Duodenal mucosa (tissue), 2 donors: Measurements from ENCODE around the gene ALG8.
"Not testable (repeated sequence)": the region's sequence is repeated elsewhere in the genome, so short reads cannot be mapped to it uniquely, and the experiment has no call there.

ENCODE experiments used
- H3K27ac ChIP-seq: one replicate; pipeline ENCODE4 v1.7.0; 2013; ENCODE audit warnings: low read depth, low read length
- H3K27me3 ChIP-seq, 2 donors: one replicate each; pipeline ENCODE4 v1.7.0; 2013; ENCODE audit warnings: low read length in 2 of 2, control low read depth in 1 of 2; ENCODE audit not compliant: insufficient read depth in 2 of 2, control insufficient read depth in 1 of 2
- H3K36me3 ChIP-seq, 2 donors: one replicate each; pipeline ENCODE4 v1.7.0; 2013; ENCODE audit warnings: low read length in 2 of 2, control low read depth in 1 of 2; ENCODE audit not compliant: insufficient read depth in 2 of 2, control insufficient read depth in 1 of 2
- H3K4me1 ChIP-seq, 2 donors: one replicate each; pipeline ENCODE4 v1.7.0; 2013; ENCODE audit warnings: low read length in 2 of 2, control low read depth in 1 of 2; ENCODE audit not compliant: insufficient read depth in 2 of 2, control insufficient read depth in 1 of 2
- H3K4me3 ChIP-seq, 2 donors: one replicate each; pipeline ENCODE4 v1.7.0; 2013; ENCODE audit warnings: low read length in 2 of 2, low read depth in 1 of 2
- H3K9ac ChIP-seq, 2 donors: one replicate each; pipeline ENCODE4 v1.7.0; 2013; ENCODE audit warnings: low read length in 2 of 2, low read depth in 1 of 2
- H3K9me3 ChIP-seq, 2 donors: one replicate each; pipeline ENCODE4 v1.7.0; 2013; ENCODE audit warnings: low read length in 2 of 2, control low read depth in 1 of 2; ENCODE audit not compliant: control insufficient read depth in 1 of 2

ALG8 gene

DNA sequence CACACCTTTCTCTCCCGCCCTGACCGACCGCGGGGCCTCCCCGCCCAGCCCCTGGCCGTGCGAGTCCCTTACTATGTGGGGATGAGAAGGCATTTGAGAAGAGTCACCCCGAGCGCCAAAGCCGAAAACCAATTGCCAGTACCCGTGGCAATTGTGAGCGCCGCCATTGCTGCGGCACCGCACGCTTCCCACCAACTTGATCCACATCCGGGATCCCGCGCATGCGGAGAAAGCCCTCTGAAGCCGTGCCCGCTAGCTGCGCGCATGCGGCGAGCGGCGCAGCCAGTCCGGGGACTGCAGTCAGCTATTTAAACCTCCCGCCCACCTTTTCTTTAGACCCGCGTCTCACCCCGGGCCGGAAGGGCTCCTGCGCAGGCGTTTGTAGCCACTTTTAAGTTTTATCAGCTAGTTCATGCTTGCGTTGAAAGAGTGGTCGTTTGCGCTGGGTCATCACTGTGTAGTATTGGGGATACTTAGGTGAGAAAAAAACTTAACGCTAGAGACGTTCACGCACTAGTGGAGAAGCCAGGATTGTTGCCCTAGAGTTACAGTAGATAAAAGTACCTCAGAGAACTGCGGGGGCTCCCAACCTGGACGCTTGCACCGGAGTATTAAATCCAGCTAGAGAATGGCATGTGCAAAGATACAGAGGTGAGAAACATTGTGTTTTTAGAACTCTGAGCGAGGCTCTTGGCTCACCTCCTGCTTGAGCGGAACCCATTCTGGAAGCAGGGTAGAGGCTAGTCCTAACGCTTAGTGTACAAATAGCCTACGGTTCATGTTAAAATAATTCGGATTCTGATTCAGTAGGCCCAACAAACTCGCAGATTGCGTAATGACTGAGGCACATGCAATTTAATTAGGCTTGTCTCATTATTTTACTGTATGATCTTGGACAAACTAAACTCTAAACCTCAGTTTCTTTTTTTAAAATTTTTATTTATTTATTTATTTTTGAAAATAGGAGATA is at the start of gene ALG8:
Gene ALG8, minus strand, starts transcription at position 205 of the 970 bp plus-strand sequence. Its CDS starts 38 bp downstream, at position 167.
- H3K4me1 ChIP-seq: peaks cover 8 to 13% of the 10 kb centered on the region in 2 donors
- peak within 1 kb of the TSS; percentile 77 to 81 for H3K9ac ChIP-seq
- no peak within 1 kb of the TSS for H3K27ac ChIP-seq
- H3K36me3 ChIP-seq: no peaks in the 10 kb centered on the region
- no peaks in the 10 kb centered on the region for H3K27me3 ChIP-seq
- peak within 1 kb of the TSS; percentile 90 to 96 for H3K4me3 ChIP-seq
- H3K9me3 ChIP-seq: no peaks in the 10 kb centered on the region

DNA sequence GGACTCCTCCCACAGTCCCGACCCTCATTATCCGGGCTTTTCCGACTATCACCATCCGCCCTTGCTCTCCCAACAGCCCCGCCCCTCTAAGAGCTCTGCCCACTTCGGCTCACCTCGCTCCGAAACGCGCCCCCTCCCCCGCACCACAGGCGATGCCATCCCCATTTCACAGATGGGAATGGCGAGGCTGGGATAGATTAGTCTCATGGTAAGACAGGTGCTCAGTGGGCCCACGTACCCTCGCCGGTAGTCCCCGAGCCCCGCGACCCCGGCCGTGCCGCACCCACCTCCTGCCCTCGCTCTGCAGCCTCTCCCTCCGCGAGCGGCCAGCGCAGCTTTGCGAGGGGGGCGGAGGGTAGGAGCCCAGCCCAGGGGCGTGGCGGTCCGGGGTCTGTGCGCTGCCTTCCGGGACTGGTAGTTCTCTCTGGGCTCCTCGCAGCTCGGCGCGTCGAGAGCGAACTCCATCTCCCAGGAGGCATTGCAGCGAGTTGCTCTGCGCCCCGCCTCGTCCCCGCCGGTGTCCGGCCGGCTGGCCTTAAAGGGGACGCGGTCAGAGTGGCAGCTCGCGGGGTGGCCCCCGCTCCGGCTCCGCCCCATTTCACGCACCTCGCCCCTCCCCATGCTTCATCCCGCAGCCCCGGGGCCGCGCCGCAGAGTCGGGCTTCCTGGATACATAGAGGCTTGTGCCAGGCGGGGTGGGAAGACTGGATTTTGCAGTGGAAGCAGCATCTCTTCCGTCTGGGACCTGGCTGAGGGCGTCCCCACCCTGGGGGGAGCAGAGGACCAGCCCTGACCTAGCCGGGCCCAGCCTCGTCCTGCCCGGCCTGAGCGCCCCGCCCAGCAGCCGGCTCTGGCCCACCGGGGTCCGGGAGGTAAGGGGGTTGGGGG is 49.1 kb upstream of the ALG8 start, which contains the start of the genes KCTD21 and USP35:
Gene KCTD21, minus strand, starts transcription at position 341 of the 888 bp plus-strand sequence. CDS start 14,072 bp downstream, outside the sequence.
Gene USP35, plus strand, starts transcription at position 634 of the 888 bp plus-strand sequence. CDS start 7,327 bp downstream, outside the sequence.
- Histone ChIP-seq H3K4me1 (peaks cover 13 to 33% of the 10 kb centered on the region in 2 donors), H3K36me3 (no peaks in the 10 kb centered on the region), H3K27ac (peak within 1 kb of the TSS; percentile 73), H3K27me3 (no peaks in the 10 kb centered on the region), H3K9ac (peak within 1 kb of the TSS; percentile 56 to 75), H3K4me3 (peak within 1 kb of the TSS; percentile 85 to 86), H3K9me3 (no peaks in the 10 kb centered on the region)

DNA sequence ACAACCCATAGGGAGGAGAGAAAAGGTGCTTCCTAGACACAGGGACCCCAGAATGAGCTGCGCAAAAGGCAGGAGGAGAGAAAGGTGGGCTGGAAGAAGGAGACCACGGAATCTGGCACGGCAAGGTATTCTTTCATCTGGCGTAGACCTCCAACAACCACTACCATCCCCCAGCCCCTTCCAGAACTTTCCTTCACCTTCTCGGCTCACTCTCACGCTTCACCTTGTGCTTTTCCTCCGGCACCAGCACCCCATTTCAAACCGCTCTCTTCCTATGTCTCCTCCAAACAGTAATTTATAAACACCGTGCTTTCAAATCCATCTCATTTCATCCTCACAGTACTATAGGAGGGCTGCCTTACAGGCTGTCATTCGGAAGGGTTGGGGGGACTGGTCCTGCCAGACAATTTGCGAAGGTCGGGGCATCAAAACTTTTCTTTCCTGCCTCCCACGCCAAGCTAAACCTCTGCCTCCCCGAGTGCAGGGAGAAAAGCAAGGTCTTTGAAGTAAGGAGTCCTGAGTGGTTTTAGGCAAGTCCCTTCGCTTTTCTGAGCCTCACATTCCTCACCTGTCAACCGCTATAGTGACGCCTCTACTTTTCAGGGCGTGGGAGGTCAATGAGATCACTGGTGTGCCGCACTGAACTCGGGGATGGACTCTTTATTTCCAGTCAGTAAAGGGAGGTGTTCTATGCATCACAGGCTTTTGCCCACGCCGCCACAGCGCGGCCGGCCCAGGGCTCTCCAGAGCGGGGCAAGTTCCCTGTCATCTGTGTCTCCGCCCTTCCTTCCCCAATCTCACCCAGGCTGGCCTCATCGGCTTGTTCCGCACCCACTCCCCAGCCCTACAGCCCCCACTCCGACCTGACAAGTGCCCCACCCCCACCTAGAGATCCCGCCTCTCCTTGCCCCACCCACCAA is 48.2 kb upstream of the ALG8 start:
- H3K27me3 ChIP-seq: no peaks in the 10 kb centered on the region
- H3K36me3 ChIP-seq: no peaks in the 10 kb centered on the region
- peak overlapping the region; percentile 85 to 86 for H3K4me3 ChIP-seq
- H3K4me1 ChIP-seq: peaks cover 11 to 33% of the 10 kb centered on the region in 2 donors
- peak overlapping the region; percentile 56 to 75 for H3K9ac ChIP-seq
- no peaks in the 10 kb centered on the region for H3K9me3 ChIP-seq
- peak overlapping the region; percentile 73 for H3K27ac ChIP-seq

DNA sequence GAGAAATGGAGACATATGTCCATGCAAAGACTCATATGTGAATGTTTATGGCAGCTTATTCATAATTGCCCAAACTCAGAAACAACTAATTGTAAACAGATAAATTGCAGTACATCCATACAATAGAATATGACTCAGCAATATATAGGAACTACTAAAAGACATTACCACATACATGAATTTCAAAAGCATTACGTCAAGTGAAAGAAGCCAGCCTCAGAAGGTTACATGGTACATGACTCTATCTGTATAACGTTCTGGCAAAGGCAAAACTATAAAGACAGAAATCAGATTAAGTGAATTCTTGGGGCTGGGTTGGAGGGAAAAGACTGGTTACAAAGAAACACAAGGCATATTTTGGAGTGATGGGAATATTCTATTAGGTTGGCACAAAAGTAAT is 41.8 kb upstream of the ALG8 start:
- no peaks in the 10 kb centered on the region for H3K4me1 ChIP-seq
- H3K4me3 ChIP-seq: no peak overlapping the region
- H3K9me3 ChIP-seq: no peaks in the 10 kb centered on the region
- peaks cover 0 to under 1% of the 10 kb centered on the region in 2 donors for H3K36me3 ChIP-seq
- H3K27me3 ChIP-seq: no peaks in the 10 kb centered on the region
- H3K9ac ChIP-seq: no peak overlapping the region
- H3K27ac ChIP-seq: no peak overlapping the region

DNA sequence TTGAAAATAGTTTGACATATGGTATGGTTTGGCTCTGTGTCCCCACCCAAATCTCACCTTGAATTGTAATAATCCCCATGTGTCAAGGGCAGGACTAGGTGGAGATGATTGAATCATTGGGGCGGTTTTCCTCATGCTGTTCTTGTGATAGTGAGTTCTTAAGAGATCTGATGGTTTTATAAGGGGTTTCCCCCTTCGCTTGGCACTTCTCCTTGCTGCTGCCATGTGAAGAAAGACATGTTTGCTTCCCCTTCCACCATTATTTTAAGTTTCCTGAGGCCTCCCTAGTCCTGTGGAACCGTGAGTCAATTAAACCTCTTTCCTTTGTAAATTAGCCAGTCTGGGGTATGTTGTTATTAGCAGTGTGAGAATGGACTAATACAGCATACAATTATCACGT is 41.3 kb upstream of the ALG8 start:
- Histone ChIP-seq H3K27me3 (no peaks in the 10 kb centered on the region), H3K9ac (no peak overlapping the region), H3K36me3 (peaks cover 0 to 2% of the 10 kb centered on the region in 2 donors), H3K9me3 (no peaks in the 10 kb centered on the region), H3K27ac (no peak overlapping the region), H3K4me1 (no peaks in the 10 kb centered on the region), H3K4me3 (no peak overlapping the region)

DNA sequence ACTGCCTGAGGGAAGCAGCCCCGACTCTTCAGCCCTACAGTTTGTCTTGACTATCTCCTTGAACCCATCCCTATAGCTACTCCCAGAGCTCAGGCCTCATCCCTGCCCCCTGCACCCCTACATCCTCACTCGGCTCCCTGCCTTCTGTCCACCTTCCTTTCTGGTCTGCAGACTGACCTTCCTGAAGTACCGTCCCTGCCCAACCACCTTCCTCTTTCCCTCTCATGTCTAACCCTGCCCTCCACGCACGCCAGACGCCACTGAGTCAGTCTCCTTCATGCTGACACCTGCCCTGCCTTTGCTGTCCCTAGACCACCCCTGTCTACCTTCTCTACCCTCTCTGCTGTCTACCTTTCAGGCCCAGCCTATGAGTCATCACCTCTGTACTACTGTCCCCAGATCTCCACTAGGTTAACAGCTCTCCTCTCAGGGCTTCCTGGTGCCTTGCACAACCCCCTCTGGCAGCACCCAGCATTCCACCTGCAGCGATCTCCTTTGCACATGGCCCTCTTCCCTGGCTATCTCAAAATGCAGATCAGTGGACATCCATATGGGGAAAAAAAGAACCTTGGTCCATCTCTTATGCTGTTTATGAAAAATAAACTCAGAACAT is 40.1 kb upstream of the ALG8 start:
- Histone ChIP-seq H3K4me1 (no peaks in the 10 kb centered on the region), H3K27ac (no peak overlapping the region), H3K36me3 (peaks cover 0 to 2% of the 10 kb centered on the region in 2 donors), H3K4me3 (no peak overlapping the region), H3K27me3 (no peaks in the 10 kb centered on the region), H3K9me3 (no peaks in the 10 kb centered on the region), H3K9ac (no peak overlapping the region)

DNA sequence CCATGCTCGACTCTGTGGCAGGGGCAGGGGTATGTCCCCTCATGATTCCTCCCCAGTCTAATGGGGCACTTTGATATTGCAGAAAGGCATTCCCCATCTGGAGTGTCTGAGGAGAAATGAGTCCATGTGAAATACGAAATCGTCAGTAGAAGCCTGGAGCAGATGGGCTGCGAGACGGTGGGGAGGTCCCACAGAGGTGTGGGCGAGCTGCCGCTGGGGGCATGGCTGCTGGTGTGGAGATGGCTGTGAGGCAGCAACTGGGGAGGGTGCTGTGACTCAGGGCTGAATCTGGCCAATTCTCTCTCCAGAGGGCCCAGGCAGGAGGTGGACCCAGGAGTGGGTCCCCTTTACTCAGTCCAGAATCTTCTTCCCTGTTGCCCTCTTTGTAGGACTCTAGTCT is 37.8 kb upstream of the ALG8 start:
- H3K4me1 ChIP-seq: no peaks in the 10 kb centered on the region
- no peaks in the 10 kb centered on the region for H3K27me3 ChIP-seq
- H3K9me3 ChIP-seq: no peaks in the 10 kb centered on the region
- H3K9ac ChIP-seq: no peak overlapping the region
- H3K4me3 ChIP-seq: no peak overlapping the region
- H3K36me3 ChIP-seq: peaks cover 0 to 17% of the 10 kb centered on the region in 2 donors
- no peak overlapping the region for H3K27ac ChIP-seq

DNA sequence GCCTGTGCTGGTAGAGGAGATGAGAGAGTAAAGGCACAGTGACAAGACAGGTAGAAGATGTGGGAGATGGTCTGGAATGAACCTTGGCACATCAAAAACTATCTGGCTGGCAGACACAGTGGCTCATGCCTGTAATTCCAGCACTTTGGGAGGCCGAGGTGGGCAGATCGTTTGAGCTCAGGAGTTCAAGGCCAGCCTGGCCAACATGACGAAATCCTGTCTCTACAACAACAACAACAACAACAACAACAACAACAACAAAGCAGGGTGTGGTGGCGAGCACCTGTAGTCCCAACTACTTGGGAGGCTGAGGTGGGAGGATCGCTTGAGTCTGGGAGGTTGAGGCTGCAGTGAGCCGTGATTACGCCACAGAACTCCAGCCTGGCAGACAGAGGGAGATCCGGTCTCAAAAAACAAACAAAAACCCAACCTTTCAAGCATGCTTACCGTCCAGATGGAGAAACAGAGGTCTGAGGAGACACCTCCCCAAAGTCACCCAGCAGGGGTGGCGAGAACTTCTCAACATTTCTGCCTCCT is 37.2 kb upstream of the ALG8 start:
- no peaks in the 10 kb centered on the region for H3K27me3 ChIP-seq
- no peak overlapping the region for H3K9ac ChIP-seq
- peaks cover 0 to 17% of the 10 kb centered on the region in 2 donors for H3K36me3 ChIP-seq
- no peaks in the 10 kb centered on the region for H3K4me1 ChIP-seq
- no peak overlapping the region for H3K27ac ChIP-seq
- H3K4me3 ChIP-seq: no peak overlapping the region
- H3K9me3 ChIP-seq: no peaks in the 10 kb centered on the region

DNA sequence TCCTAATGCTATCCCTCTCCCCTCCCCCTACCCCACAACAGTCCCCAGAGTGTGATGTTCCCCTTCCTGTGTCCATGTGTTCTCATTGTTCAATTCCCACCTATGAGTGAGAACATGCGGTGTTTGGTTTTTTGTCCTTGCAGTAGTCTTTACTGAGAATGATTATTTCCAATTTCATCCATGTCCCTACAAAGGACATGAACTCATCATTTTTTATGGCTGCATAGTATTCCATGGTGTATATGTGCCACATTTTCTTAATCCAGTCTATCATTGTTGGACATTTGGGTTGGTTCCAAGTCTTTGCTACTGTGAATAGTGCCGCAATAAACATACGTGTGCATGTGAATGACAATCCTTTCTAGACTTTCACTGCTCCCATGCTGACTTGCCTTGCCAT is 36.4 kb upstream of the ALG8 start:
- H3K9ac ChIP-seq, H3K9me3 ChIP-seq, H3K4me3 ChIP-seq, H3K4me1 ChIP-seq, H3K27me3 ChIP-seq, H3K27ac ChIP-seq: not testable (repeated sequence)
- H3K36me3 ChIP-seq: peaks cover 0 to 17% of the 10 kb centered on the region in 2 donors
